Germinal center (tissue), 1 donor: Measurements from ENCODE around the gene CACNA1B.
"Not testable (repeated sequence)": the region's sequence is repeated elsewhere in the genome, so short reads cannot be mapped to it uniquely, and the experiment has no call there.

ENCODE experiments used
- DNase-seq: peaks from one replicate; pipeline ENCODE4 v3.0.0; 2012; ENCODE audit warnings: mixed read lengths, low spot score

The CACNA1B gene

GRCh38 chr9:138117101-138117750 lies 239.6 kb downstream of the CACNA1B start:
- DNase-seq = no peak

- DNase-seq = no peak
Measured at GRCh38 chr9:138117836-138118235, 240.3 kb downstream of the CACNA1B start.

- no peak for DNase-seq
Measured at GRCh38 chr9:138118601-138119071, 241.1 kb downstream of the CACNA1B start.

GRCh38 chr9:138119202-138120027 lies 241.8 kb downstream of the CACNA1B start:
- no peak for DNase-seq

GRCh38 chr9:138120072-138120471 lies 242.5 kb downstream of the CACNA1B start:
- no peak for DNase-seq

- no peak for DNase-seq
Measured at GRCh38 chr9:138120511-138121437, 243.2 kb downstream of the CACNA1B start.

GRCh38 chr9:138121438-138122050 lies 244.0 kb downstream of the CACNA1B start:
- DNase-seq = no peak

GRCh38 chr9:138122201-138122600 lies 244.6 kb downstream of the CACNA1B start:
- DNase-seq = no peak

GRCh38 chr9:138122676-138123075 lies 245.1 kb downstream of the CACNA1B start:
- no peak for DNase-seq

GRCh38 chr9:138123086-138123485 lies 245.5 kb downstream of the CACNA1B start:
- no peak for DNase-seq

GRCh38 chr9:138126090-138126857 lies 248.7 kb downstream of the CACNA1B start:
- not testable (repeated sequence) for DNase-seq

- not testable (repeated sequence) for DNase-seq
Measured at GRCh38 chr9:138126858-138127584, 249.4 kb downstream of the CACNA1B start.

- not testable (repeated sequence) for DNase-seq
Measured at GRCh38 chr9:138128027-138128426, 250.4 kb downstream of the CACNA1B start.

GRCh38 chr9:138129318-138129717 lies 251.7 kb downstream of the CACNA1B start:
- DNase-seq = not testable (repeated sequence)

- DNase-seq = not testable (repeated sequence)
Measured at GRCh38 chr9:138132946-138133705, 255.5 kb downstream of the CACNA1B start.

GRCh38 chr9:138134581-138134980 lies 257.0 kb downstream of the CACNA1B start:
- DNase-seq = not testable (repeated sequence)

- not testable (repeated sequence) for DNase-seq
Measured at GRCh38 chr9:138139096-138139495, 261.5 kb downstream of the CACNA1B start.

GRCh38 chr9:138140980-138141379 lies 263.4 kb downstream of the CACNA1B start:
- DNase-seq = not testable (repeated sequence)

GRCh38 chr9:138142528-138143244 lies 265.1 kb downstream of the CACNA1B start:
- not testable (repeated sequence) for DNase-seq
